GM12874 (cell line): Measurements from ENCODE around the gene OPA3.
A peak's percentile ranks its signal among the peaks of the same experiment; 100 is the strongest.

Source experiments
- CTCF ChIP-seq: IDR thresholded peaks from 2 replicates; pipeline ENCODE4 v1.5.1; 2011; ENCODE audit warnings: low read depth, mild to moderate bottlenecking, control low read depth, low read length, moderate library complexity; ENCODE audit not compliant: insufficient read depth

OPA3 gene

DNA sequence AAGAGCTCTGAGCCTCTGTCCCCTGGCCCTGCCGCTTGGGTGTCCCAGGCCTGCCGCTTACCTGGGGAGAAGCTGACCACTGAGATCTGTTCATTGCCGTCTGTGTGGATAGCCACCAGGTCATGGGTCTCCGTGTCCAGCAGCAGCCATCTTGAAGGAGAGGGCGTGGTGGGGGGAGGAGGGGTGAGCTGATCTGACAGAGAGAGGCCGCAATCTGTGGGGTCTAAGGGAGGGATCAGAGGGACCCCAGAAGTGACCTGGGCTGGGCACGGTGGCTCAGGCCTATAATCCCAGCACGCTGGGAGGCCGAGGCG, 32.1 kb upstream of the OPA3 start:
- no peak for TF ChIP-seq CTCF

DNA sequence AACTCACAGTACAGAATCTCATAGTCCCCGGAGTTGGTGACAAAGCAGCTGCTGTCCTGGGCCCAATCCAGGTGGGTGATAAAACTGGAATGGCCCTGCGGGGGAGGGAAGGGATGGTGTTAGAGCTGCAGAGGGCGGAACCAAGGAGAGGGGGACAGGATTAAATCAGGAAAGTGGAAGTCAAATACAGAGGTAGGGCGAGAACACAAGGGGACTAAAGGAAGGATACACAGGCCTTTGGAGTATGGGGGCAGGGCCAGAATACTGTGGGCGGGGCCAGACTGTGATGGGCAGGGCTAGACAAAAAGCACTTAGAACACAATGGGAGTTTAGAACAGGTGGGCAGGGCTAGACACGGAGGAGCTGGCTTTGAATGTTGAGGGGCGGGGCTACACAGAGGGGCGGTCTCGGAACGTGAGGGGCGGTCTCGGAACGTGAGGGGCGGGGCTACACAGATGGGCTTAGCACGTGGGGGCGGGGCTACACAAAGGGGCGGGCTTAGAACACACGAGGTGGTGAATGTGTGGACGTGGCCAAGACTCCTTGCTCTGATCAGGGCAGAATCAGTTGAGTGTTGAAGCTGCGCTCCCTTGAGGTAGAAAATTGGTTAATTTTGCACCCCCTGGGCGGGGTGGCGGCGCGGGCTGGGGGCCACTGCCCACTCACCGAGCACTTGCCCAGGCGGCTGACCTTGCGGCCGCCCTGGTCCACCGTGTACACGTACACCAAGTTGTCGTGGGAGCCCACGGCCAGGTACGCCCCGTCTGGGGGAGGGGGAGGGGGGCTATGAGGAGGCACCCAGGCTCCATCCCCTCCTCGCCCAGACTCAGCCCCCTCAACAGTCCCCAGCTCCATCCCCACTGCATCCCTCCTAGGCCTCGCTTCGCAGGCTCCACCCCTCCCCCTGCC, 31.4 kb upstream of the OPA3 start:
- no peak for TF ChIP-seq CTCF

DNA sequence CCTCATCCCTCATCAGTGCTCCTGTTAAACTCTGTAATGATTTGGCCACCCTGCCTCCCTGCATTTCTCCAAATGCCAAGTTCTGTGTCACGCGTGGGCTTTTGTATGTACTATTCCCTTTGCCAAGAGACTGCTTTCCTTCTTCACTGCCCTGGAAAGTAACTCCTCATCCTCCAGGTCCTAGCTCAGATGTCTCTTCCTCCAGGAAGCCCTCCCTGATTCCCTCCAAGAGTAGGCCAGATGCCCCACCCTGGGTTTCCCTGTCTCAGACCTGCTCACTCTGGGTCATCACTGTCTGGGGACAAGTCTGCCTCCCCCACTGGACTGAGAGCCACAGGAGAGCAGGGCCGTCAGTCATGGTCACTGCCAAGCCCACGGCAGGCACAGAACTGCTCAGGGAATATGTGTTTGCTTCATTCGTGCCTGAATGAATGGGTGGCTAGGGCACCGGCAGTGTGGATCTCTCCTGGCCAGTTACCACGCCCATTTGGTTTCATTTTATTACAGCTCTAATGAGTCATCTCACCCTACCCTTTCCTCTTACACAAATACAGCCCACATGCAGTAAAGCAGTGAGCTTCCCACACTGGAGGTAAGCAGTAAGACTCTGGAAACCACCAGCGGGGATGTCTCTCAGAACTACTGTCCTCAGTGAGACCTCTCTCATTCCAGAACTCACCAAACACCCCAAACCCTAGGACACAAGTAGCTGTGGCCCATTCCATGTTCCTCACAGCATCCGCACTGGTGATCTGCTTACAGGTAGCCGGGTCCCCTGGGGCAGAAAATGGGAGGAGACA, 29.5 kb upstream of the OPA3 start:
- TF ChIP-seq CTCF, result no peak

DNA sequence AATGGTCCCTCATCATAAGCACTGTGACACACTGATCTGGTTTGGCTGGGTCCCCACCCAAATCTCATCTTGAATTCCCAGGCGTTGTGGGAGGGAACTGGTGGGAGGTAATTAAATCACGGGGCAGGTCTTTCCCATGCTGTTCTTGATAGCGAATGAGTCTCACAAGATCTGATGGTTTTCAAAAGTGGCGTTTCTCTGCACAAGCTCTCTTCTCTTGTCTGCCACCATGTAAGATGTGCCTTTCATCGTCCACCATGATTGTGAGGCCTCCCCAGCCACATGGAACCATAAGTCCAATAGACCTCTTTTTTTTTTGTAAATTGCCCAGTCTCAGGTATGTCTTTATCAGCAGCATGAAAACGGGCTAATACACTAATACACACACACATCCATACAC, 24.3 kb upstream of the OPA3 start:
- TF ChIP-seq CTCF, result no peak

DNA sequence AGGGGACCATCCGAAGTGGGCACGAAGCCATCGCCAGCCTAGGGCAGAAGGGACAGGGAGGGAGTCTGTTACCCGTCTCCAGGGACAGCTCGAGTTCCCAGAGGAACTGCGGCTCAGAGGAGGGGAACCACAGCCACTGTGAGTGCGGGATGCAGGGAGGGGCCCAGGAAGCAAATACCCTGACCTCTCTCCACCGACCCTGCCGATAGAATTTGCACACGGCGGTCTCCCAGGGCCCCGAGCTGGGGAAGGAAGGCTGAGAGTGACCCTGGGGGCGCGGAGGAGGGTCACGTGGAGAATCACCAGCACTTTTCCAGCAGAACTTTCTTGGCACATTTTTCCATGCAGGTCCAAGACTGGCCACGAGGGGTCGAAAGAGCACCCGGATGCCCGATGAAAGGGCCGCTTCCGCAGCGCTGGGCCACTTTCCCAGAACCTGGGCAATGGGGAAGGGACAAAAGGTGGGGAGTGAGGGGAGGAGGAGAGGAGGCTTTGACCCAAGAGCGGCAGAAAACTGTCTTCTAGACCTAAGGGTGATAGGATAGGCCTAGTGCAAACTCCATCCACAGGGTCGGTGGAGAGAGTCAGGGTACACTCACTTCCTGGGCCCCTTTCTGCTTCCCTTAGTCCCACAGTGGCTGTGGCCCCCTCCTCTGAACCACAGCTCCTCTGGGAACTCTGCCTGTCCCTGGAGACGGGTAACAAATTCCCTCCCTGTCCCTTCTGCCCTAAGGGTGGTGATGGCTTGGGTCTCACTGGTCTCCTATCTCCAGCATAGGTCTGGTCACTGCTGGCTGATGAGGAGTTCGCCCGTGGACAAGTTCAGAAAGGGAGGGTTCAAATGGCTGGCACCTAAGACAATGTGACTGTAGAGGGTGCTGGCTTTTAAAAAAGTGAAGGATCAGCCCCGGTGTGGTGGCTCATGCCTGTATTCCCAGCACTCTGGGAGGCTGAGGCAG, 22.7 kb upstream of the OPA3 start:
- TF ChIP-seq CTCF, result peak; percentile 88

DNA sequence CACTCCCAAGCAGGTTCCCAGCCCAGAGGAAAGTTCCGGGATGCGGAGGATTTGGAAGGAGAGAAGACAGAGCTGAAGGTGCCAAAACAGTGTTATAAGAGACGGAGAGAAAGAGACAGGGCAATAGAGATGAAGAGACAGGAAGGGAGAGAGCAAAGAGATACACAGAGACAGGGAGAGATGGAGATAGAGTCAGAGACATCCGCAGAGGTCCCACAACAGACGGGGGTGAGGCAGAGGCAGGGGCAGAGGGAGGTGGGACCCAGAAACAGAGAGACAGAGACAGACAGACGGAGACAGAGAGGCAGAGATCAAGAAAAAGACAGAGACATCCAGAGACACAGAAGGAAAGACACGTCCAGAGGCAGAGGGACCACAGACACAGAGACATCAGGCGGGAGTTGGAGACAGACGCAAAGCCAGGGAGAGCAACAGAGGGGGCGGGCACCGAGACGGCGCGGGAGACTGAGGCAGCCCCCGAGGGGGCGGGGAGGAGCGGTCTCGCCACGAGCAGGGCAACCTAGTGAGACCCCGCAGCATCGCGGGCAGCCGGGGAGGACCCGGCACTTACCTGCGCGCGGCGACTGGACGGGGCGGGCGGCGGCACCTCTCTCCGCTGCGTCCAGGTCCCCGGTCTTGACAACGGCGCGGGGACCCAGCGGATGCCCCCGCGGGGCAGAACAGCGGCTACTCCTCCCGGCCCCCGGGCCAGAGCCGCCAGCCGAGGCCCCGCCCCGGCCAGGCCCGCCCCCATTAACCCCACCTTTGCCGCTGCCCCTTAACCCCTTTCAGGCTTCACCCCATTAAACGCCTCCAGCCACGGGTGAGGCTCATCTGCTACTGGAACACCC, 17.1 kb upstream of the OPA3 start, which contains the start of gene GPR4:
GPR4 (minus strand) TSS at position 689 of the 851 bp plus-strand sequence. CDS start 10,346 bp downstream, outside the sequence.
- no peak for TF ChIP-seq CTCF
